Measurements from ENCODE around the gene ISG15.

ISG15 gene

DNA sequence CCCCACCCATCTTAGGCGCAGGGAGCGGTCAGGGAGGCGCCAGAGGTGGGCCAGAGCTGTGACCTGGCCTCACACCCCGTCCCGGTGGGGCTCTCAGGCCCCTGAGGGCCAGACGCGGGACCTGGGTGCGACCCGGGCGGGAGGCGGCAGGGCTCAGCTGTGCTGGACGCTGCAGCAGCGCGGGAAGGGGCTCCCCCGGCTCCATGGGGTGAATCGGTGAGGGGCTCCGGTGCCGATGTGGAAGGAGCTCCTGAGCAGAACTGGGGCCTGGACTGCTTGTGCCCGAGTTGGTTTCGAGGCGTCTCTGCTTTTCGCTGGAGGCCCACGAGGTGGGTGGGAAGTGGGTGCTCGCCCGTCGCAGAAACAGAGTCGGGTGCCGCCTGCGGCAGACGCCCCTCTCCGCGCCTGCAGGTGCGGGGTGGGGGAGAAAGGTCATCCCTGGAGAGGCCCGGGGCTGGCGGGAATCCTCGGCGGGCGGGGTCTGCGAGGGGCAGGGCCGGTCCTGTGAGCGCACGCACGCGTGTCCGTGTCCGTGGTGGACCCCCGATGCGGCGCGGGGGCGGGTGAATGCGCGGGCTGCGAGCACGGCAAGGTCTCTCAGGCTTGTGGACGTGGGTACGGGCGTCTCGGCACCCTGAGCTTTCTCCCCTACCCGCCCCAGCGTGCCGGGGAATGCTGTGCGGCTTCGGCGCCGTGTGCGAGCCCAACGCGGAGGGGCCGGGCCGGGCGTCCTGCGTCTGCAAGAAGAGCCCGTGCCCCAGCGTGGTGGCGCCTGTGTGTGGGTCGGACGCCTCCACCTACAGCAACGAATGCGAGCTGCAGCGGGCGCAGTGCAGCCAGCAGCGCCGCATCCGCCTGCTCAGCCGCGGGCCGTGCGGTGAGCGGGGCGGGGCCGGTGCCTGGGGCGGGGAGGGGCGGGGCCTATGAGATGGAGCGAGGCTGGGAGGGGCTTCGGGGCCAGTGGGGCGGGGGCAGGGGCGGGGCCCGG, 27.0 kb downstream of the ISG15 start:
- Histone ChIP-seq H3K4me3 (ENCODE audit: low read depth in 1 of 2, low read length in 2 of 2) (peak overlapping the region; percentile 27 to 64), H3K4me1 (ENCODE audit: insufficient read depth, low read length) (peaks cover 6% of the 10 kb centered on the region), H3K27me3 (ENCODE audit: control insufficient read depth in 1 of 2, insufficient read depth in 2 of 2, low read length in 2 of 2) (peaks cover 0 to 20% of the 10 kb centered on the region in 2 donors), H3K9me3 (ENCODE audit: low read length) (no peaks in the 10 kb centered on the region), H3K9ac (ENCODE audit: low read length) (no peak overlapping the region), H3K27ac (ENCODE audit: low read depth, low read length) (no peak overlapping the region), H3K36me3 (ENCODE audit: insufficient read depth, low read length) (no peaks in the 10 kb centered on the region)

DNA sequence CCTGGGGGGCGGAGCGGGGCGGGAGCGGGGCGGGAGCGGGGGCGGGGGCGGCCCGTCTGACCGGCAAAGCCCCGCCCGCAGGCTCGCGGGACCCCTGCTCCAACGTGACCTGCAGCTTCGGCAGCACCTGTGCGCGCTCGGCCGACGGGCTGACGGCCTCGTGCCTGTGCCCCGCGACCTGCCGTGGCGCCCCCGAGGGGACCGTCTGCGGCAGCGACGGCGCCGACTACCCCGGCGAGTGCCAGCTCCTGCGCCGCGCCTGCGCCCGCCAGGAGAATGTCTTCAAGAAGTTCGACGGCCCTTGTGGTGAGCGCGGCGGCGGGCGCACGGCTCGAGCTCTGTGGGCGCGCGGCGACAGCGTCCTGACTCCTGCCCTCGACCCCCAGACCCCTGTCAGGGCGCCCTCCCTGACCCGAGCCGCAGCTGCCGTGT, 27.8 kb downstream of the ISG15 start:
- no peak overlapping the region for H3K9ac ChIP-seq (ENCODE audit: low read length)
- peaks cover 6% of the 10 kb centered on the region for H3K4me1 ChIP-seq (ENCODE audit: insufficient read depth, low read length)
- H3K27me3 ChIP-seq (ENCODE audit: control insufficient read depth in 1 of 2, insufficient read depth in 2 of 2, low read length in 2 of 2): peaks cover 0 to 20% of the 10 kb centered on the region in 2 donors
- H3K36me3 ChIP-seq (ENCODE audit: insufficient read depth, low read length): no peaks in the 10 kb centered on the region
- no peaks in the 10 kb centered on the region for H3K9me3 ChIP-seq (ENCODE audit: low read length)
- no peak overlapping the region for H3K27ac ChIP-seq (ENCODE audit: low read depth, low read length)
- no peak overlapping the region for H3K4me3 ChIP-seq (ENCODE audit: low read depth in 1 of 2, low read length in 2 of 2)

DNA sequence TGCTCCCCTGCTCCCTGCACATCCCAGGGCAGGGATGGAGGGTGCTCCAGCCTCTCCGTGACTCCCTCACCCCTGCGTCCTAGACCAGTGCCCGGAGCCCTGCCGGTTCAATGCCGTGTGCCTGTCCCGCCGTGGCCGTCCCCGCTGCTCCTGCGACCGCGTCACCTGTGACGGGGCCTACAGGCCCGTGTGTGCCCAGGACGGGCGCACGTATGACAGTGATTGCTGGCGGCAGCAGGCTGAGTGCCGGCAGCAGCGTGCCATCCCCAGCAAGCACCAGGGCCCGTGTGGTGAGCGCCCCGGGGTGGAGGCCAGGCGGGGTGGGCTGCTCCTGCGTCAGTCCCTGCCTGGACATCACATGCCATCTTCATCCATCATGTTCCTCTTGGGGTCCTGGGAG, 28.6 kb downstream of the ISG15 start:
- no peak overlapping the region for H3K4me3 ChIP-seq (ENCODE audit: low read depth in 1 of 2, low read length in 2 of 2)
- no peak overlapping the region for H3K27ac ChIP-seq (ENCODE audit: low read depth, low read length)
- peaks cover 0 to 17% of the 10 kb centered on the region in 2 donors for H3K27me3 ChIP-seq (ENCODE audit: control insufficient read depth in 1 of 2, insufficient read depth in 2 of 2, low read length in 2 of 2)
- no peaks in the 10 kb centered on the region for H3K36me3 ChIP-seq (ENCODE audit: insufficient read depth, low read length)
- H3K4me1 ChIP-seq (ENCODE audit: insufficient read depth, low read length): peaks cover 6% of the 10 kb centered on the region
- no peaks in the 10 kb centered on the region for H3K9me3 ChIP-seq (ENCODE audit: low read length)
- no peak overlapping the region for H3K9ac ChIP-seq (ENCODE audit: low read length)

DNA sequence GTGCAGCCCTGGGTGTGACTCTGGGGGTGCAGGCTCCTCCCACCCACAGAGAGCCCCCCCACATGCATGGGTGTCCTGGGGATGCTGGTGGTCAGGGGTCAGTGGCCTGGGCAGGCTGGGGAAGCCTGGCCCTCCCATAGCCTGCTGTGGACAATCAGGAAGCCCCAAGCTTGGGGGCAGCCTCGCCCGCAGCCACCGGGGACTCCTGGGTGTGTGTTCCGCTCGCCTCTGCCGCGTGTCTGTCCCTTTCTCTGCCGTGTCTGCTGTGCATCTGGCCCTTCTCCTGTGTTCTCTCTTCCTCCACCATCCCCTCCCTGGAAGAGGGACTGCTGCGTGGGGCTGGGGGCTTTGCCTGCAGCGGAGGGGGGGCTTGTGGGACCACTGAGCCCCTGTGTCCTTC, 29.5 kb downstream of the ISG15 start:
- Histone ChIP-seq H3K27me3 (ENCODE audit: control insufficient read depth in 1 of 2, insufficient read depth in 2 of 2, low read length in 2 of 2) (peaks cover 0 to 8% of the 10 kb centered on the region in 2 donors), H3K36me3 (ENCODE audit: insufficient read depth, low read length) (no peaks in the 10 kb centered on the region), H3K9me3 (ENCODE audit: low read length) (no peaks in the 10 kb centered on the region), H3K27ac (ENCODE audit: low read depth, low read length) (no peak overlapping the region), H3K4me1 (ENCODE audit: insufficient read depth, low read length) (peaks cover 6% of the 10 kb centered on the region), H3K4me3 (ENCODE audit: low read depth in 1 of 2, low read length in 2 of 2) (no peak overlapping the region), H3K9ac (ENCODE audit: low read length) (no peak overlapping the region)

DNA sequence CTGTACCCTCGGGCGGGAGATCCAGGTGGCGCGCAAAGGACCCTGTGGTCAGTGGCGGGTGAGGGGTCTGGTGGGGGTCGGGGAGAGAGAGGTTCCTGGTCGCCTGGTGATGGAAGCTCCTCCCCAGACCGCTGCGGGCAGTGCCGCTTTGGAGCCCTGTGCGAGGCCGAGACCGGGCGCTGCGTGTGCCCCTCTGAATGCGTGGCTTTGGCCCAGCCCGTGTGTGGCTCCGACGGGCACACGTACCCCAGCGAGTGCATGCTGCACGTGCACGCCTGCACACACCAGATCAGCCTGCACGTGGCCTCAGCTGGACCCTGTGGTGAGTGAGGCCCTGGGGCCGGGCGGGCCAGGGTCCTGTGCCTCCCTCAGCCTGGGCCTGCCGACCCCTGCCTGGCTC, 30.1 kb downstream of the ISG15 start:
- Histone ChIP-seq H3K9me3 (ENCODE audit: low read length) (no peaks in the 10 kb centered on the region), H3K4me3 (ENCODE audit: low read depth in 1 of 2, low read length in 2 of 2) (no peak overlapping the region), H3K27ac (ENCODE audit: low read depth, low read length) (no peak overlapping the region), H3K36me3 (ENCODE audit: insufficient read depth, low read length) (no peaks in the 10 kb centered on the region), H3K27me3 (ENCODE audit: control insufficient read depth in 1 of 2, insufficient read depth in 2 of 2, low read length in 2 of 2) (peaks cover 0 to 7% of the 10 kb centered on the region in 2 donors), H3K9ac (ENCODE audit: low read length) (no peak overlapping the region), H3K4me1 (ENCODE audit: insufficient read depth, low read length) (peaks cover 6% of the 10 kb centered on the region)

DNA sequence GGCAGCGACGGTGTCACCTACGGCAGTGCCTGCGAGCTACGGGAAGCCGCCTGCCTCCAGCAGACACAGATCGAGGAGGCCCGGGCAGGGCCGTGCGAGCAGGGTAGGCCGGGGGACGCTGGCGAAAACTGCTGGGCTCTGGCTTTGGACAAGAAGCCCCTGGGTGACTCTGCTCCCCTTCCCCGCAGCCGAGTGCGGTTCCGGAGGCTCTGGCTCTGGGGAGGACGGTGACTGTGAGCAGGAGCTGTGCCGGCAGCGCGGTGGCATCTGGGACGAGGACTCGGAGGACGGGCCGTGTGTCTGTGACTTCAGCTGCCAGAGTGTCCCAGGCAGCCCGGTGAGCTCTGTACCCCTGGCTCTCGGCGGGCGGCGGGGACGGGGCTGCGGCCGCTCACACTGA, 30.6 kb downstream of the ISG15 start:
- Histone ChIP-seq H3K27me3 (ENCODE audit: control insufficient read depth in 1 of 2, insufficient read depth in 2 of 2, low read length in 2 of 2) (peaks cover 0 to 7% of the 10 kb centered on the region in 2 donors), H3K4me1 (ENCODE audit: insufficient read depth, low read length) (peaks cover 6% of the 10 kb centered on the region), H3K9ac (ENCODE audit: low read length) (no peak overlapping the region), H3K4me3 (ENCODE audit: low read depth in 1 of 2, low read length in 2 of 2) (no peak overlapping the region), H3K27ac (ENCODE audit: low read depth, low read length) (no peak overlapping the region), H3K36me3 (ENCODE audit: insufficient read depth, low read length) (no peaks in the 10 kb centered on the region), H3K9me3 (ENCODE audit: low read length) (no peaks in the 10 kb centered on the region)

DNA sequence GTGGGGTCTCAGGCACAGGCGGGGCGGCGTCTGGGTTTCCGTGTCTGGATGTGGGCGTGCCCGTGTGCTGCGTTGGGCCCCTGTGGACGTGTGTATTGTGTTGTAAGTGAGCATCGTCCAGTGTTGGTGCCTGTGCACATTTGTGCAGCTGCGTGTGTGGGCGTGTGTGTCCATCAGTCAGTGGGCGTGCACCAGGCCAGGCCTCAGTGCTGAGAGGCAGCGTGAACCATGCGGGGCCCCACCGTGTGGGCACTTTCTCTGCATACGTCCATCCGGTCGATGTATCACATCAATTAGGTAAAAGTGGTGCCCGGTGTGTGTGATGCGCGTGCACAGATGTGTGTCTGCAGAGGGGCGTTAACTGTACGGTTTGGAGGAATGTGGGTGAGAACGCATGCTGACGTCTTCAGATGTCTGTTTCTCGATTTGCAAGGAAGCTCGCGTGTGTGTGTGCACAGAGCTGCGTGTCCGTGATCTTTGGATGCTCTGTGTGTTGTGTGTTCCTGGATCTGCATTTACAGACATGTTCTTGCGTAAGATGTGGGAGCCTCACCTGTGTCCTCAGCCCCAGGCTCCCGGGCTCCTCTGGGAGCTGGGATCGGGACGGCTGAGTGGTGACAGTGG, 31.3 kb downstream of the ISG15 start:
- H3K9ac ChIP-seq (ENCODE audit: low read length): no peak overlapping the region
- no peaks in the 10 kb centered on the region for H3K9me3 ChIP-seq (ENCODE audit: low read length)
- no peak overlapping the region for H3K27ac ChIP-seq (ENCODE audit: low read depth, low read length)
- H3K4me1 ChIP-seq (ENCODE audit: insufficient read depth, low read length): peaks cover 6% of the 10 kb centered on the region
- no peaks in the 10 kb centered on the region for H3K36me3 ChIP-seq (ENCODE audit: insufficient read depth, low read length)
- no peak overlapping the region for H3K4me3 ChIP-seq (ENCODE audit: low read depth in 1 of 2, low read length in 2 of 2)
- H3K27me3 ChIP-seq (ENCODE audit: control insufficient read depth in 1 of 2, insufficient read depth in 2 of 2, low read length in 2 of 2): peaks cover 0 to 7% of the 10 kb centered on the region in 2 donors

DNA sequence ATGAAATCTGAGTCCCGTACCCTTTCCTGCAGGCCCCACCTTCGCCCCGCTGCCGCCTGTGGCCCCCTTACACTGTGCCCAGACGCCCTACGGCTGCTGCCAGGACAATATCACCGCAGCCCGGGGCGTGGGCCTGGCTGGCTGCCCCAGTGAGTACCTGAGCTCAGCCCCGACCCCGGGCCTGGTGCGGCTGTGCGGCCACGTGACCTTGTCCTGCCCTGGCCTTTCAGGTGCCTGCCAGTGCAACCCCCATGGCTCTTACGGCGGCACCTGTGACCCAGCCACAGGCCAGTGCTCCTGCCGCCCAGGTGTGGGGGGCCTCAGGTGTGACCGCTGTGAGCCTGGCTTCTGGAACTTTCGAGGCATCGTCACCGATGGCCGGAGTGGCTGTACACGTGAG, 31.8 kb downstream of the ISG15 start:
- Histone ChIP-seq H3K27me3 (ENCODE audit: control insufficient read depth in 1 of 2, insufficient read depth in 2 of 2, low read length in 2 of 2) (peaks cover 0 to 2% of the 10 kb centered on the region in 2 donors), H3K27ac (ENCODE audit: low read depth, low read length) (no peak overlapping the region), H3K36me3 (ENCODE audit: insufficient read depth, low read length) (no peaks in the 10 kb centered on the region), H3K9ac (ENCODE audit: low read length) (no peak overlapping the region), H3K4me3 (ENCODE audit: low read depth in 1 of 2, low read length in 2 of 2) (no peak overlapping the region), H3K9me3 (ENCODE audit: low read length) (no peaks in the 10 kb centered on the region), H3K4me1 (ENCODE audit: insufficient read depth, low read length) (peaks cover under 1% of the 10 kb centered on the region)

DNA sequence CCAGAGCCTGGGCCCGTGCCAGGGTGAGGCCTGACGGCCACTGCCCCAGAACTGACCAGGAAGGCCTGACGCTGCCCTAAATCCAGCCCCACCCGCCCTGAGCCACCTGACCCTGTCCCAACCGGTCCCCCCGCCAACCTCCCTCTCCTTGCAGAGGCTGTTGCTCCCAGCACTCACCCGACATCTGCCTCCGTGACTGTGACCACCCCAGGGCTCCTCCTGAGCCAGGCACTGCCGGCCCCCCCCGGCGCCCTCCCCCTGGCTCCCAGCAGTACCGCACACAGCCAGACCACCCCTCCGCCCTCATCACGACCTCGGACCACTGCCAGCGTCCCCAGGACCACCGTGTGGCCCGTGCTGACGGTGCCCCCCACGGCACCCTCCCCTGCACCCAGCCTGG, 32.9 kb downstream of the ISG15 start:
- H3K4me3 ChIP-seq (ENCODE audit: low read depth in 1 of 2, low read length in 2 of 2): no peak overlapping the region
- no peaks in the 10 kb centered on the region for H3K9me3 ChIP-seq (ENCODE audit: low read length)
- no peak overlapping the region for H3K27ac ChIP-seq (ENCODE audit: low read depth, low read length)
- H3K27me3 ChIP-seq (ENCODE audit: control insufficient read depth in 1 of 2, insufficient read depth in 2 of 2, low read length in 2 of 2): no peaks in the 10 kb centered on the region
- H3K36me3 ChIP-seq (ENCODE audit: insufficient read depth, low read length): no peaks in the 10 kb centered on the region
- H3K4me1 ChIP-seq (ENCODE audit: insufficient read depth, low read length): no peaks in the 10 kb centered on the region
- no peak overlapping the region for H3K9ac ChIP-seq (ENCODE audit: low read length)

DNA sequence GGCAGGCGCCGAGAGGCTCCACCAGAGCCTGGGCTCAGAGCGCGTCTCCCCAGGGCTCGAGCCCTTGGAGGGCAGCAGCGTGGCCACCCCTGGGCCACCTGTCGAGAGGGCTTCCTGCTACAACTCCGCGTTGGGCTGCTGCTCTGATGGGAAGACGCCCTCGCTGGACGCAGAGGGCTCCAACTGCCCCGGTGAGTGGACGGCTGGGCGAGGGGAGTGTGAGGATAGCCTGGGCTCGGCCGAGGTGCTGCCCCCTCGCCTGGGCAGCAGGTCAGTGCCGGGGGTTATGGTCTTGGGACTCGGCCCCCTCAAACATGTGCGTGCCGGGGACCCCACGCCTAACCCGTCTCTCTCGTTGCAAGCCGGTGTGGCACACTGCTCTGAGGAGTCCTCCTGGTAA, 33.5 kb downstream of the ISG15 start:
- Histone ChIP-seq H3K9ac (ENCODE audit: low read length) (no peak overlapping the region), H3K4me3 (ENCODE audit: low read depth in 1 of 2, low read length in 2 of 2) (no peak overlapping the region), H3K27ac (ENCODE audit: low read depth, low read length) (no peak overlapping the region), H3K9me3 (ENCODE audit: low read length) (no peaks in the 10 kb centered on the region), H3K27me3 (ENCODE audit: control insufficient read depth in 1 of 2, insufficient read depth in 2 of 2, low read length in 2 of 2) (no peaks in the 10 kb centered on the region), H3K36me3 (ENCODE audit: insufficient read depth, low read length) (no peaks in the 10 kb centered on the region), H3K4me1 (ENCODE audit: insufficient read depth, low read length) (no peaks in the 10 kb centered on the region)

DNA sequence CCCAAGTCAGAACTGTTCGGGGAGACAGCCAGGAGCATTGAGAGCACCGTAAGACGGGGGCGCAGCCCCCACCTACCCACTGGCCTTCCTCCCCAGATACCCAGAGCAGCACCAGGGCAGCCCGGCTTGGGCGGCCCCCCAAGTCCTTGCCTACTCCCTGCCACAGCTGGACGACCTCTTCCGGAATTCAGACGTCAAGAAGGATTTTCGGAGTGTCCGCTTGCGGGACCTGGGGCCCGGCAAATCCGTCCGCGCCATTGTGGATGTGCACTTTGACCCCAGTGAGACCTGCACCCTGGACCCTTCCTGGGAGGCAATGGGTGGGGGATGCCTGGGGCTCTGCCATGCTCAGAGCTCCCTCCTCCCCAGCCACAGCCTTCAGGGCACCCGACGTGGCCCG, 34.1 kb downstream of the ISG15 start:
- Histone ChIP-seq H3K9me3 (ENCODE audit: low read length) (no peaks in the 10 kb centered on the region), H3K36me3 (ENCODE audit: insufficient read depth, low read length) (no peaks in the 10 kb centered on the region), H3K9ac (ENCODE audit: low read length) (no peak overlapping the region), H3K27me3 (ENCODE audit: control insufficient read depth in 1 of 2, insufficient read depth in 2 of 2, low read length in 2 of 2) (no peaks in the 10 kb centered on the region), H3K4me3 (ENCODE audit: low read depth in 1 of 2, low read length in 2 of 2) (no peak overlapping the region), H3K27ac (ENCODE audit: low read depth, low read length) (no peak overlapping the region), H3K4me1 (ENCODE audit: insufficient read depth, low read length) (no peaks in the 10 kb centered on the region)

Measured in muscle layer of colon (tissue), 2 donors.